SK-MEL-5 (cell line): ENCODE results near the gene LMX1A. TPM values are rescaled to one million over a fixed set of nuclear protein-coding genes. Genes with fewer than 3 reads are reported as not detected.
A peak's percentile ranks its signal among the peaks of the same experiment; 100 is the strongest.

Experiments used
- DNase-seq: peaks from one replicate; pipeline ENCODE4 v3.0.0-alpha.2; 2016; ENCODE audit warnings: low read depth, low spot score
- in situ Hi-C: cut with HindIII; loops from 2 replicates; pipeline ENCODE4 v1.10.0; 2016; ENCODE audit warnings: low sequenced_read_pairs, high pct_unique_total_duplicates, low pct_unique_long_range_greater_than_20kb
- total RNA-seq: library from RNA; depleted of rRNA; stranded (reverse); fragments of >200 nt; shearing (Covaris generic); gene quantifications from 2 replicates; pipeline ENCODE4 v1.2.3, GENCODE V29; 2014

The LMX1A gene
- total RNA-seq, 1 experiment from 2014 or later: not detected

GRCh38 chr1:165296205-165296604 lies 60.3 kb downstream of the LMX1A start:
- no peak for DNase-seq
- in situ Hi-C loops: no loop called here

- in situ Hi-C loops: no loop called here
- peak; percentile 10 for DNase-seq
Observed at GRCh38 chr1:165290148-165290547, 66.4 kb downstream of the LMX1A start.

DNA sequence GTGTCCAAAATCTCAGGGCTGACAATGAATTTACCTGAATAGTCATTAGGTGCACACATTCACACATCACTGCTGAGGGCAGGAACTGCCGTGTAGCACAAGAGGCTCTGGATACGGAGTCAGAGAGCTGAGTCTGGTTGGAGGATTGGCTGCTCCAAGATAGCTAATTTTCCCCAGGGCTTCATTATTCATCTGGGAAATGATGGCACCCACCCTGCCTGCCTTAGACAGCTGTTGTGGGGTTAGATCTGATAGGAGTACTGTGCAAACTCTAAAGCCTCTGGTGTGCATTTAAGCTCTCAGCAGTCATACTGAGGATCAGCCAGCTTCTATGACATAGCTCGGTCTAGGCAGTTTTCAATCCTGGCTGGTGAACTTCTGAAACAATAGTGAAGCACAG lies 67.0 kb downstream of the LMX1A start:
- no peak for DNase-seq
- in situ Hi-C loops: no loop called here

- in situ Hi-C loops: no loop called here
- no peak for DNase-seq
Observed at GRCh38 chr1:165288350-165289120, 68.0 kb downstream of the LMX1A start.

DNA sequence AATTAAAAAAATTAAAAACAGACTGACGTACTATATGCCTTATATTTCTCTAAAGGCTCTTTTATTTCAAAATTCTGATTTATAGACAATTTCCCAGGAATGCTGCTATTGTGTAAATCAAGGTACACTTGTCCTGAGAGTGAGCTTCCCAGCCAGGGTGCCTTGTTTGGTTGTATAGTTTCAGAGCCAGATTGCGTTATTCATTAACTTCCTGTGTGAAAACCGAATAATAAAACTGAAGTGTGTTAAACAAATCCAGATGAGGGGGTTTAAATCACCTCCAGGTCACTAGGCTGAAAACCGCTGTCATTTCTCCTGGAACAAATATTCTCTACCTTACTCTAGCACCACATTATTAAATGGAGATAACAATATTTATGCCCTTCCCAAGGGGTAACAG lies 68.7 kb downstream of the LMX1A start:
- in situ Hi-C loops: no loop called here
- no peak for DNase-seq

GRCh38 chr1:165287329-165287728 lies 69.2 kb downstream of the LMX1A start:
- in situ Hi-C loops: no loop called here
- no peak for DNase-seq

- DNase-seq: no peak
- in situ Hi-C loops: no loop called here
Observed at GRCh38 chr1:165284454-165284853, 72.1 kb downstream of the LMX1A start.

DNA sequence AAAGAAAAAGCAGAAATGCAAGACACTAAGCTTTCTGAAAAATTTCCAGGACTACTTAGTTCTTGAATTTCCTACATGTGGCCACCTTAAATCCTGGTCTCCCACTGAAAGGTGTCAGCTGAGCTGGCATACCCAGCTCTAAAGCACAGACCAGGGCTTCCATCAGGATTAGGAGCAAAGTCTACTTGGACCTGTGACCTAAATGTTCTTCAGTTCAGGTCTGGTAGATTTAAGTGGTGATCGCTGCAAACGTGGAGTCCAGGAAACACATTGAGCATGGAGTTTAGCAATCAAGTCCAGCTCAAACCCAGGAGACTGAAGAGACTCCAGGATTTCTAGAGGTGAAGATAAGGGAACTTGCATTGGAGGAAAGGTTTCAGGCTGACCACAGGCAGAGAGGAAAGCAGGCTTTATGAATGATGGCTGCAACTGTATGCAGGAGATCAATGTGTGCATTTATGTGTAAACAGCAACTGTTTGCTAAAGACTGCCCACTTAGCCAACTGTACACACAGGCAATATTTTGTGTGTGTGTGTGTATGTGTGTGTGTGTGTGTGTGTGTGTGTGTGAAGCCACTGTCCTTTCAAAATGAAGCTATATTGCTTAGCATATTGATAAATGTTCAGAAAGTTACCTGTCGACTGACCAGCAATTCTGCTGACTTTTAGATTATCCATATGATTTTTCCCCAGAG lies 75.2 kb downstream of the LMX1A start:
- no peak for DNase-seq
- in situ Hi-C loops: no loop called here

DNA sequence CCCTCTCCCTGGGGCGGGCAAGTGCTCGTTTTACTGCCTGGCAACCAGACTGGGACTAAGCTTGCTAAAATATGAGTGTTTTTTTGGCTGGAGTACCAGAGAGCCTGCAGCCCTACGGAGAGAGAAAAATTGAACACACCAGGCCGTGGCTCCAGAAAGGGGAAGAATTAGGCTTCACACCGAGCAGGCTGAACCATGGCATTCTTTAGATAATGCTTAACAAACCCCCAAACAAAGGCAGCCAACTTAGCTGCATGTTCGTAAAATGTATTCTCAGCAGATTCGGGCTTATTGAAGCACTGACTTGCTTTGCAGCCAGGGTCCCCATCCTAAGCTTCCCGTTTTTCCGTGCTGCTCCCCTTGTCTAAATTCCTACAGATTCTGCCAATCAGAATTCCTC lies 76.6 kb downstream of the LMX1A start:
- no peak for DNase-seq
- in situ Hi-C loops: no loop called here

- in situ Hi-C loops: no loop called here
- DNase-seq: no peak
Observed at GRCh38 chr1:165276314-165276713, 80.2 kb downstream of the LMX1A start.

GRCh38 chr1:165265196-165265838 lies 91.2 kb downstream of the LMX1A start:
- in situ Hi-C loops: no loop called here
- no peak for DNase-seq

GRCh38 chr1:165259706-165260428 lies 96.6 kb downstream of the LMX1A start:
- no peak for DNase-seq
- in situ Hi-C loops: no loop called here

DNA sequence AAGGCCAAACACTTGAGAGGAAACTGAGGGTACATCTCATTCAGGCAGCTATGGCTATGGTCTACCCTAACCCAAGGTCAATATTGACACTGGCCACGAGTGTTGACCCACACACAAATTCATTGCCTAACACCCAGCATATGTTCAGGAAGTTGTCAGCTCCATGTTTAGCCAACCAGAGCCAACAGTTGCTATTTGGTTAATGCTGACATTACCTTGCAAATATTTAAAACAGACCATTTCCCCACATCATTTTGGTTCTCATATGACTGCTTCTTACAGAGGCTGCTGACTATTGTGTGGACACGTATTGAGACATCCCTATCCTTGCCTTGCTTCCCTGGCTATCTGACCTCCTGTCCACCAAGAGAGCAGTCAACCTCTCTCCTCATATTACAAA lies 97.3 kb downstream of the LMX1A start:
- DNase-seq: no peak
- in situ Hi-C loops: no loop called here

- in situ Hi-C loops: no loop called here
- peak; percentile 90 for DNase-seq
Observed at GRCh38 chr1:165257969-165258459, 98.5 kb downstream of the LMX1A start.

- in situ Hi-C loops: no loop called here
- DNase-seq: no peak
Observed at GRCh38 chr1:165254896-165255625, 101.5 kb downstream of the LMX1A start.

DNA sequence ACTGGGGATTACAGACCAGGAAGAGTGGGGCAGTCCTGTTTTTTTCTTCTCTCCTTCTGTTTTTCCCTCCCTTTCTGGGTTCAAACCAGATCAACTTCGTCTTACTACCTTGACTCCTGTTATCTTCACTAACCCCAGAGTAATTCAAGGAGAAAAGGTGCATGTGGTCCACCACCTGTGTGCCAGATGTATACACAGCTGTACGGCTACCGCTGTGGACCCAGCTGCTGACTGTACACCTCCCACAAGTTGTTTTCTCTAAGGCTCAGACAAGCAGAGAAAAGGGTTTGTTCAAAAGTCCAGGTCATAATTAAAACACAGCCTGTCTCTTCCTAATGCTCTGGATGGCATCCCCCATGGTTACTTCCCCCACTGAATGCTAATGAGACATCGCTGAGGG lies 102.1 kb downstream of the LMX1A start:
- in situ Hi-C loops: no loop called here
- no peak for DNase-seq

DNA sequence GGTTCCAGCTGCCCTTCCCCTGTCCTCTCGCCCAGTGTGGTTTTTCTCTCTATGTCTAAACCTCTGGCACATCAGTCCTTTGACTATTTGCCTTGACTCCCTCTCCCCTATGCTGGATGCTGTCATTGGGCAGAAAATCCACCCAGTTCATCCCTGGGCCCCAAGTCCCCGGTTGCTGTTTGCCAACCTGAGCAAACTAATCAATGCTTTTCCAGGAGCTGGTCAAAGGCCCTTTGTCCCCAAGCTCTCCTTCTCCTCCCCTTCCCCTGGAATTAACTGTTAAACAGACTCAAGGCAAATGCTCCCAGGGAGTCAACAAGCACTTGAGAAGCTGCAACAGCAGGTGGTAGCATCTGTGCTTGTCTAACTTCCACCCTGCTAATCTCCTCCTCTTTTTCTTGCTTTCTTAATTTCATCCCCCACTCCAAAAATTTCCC lies 102.7 kb downstream of the LMX1A start:
- DNase-seq: no peak
- in situ Hi-C loops: no loop called here
